Fibroblast of skin of back (primary cell): ENCODE measurements around the gene FBLN5. TPM values are rescaled to one million over a fixed set of nuclear protein-coding genes. Genes with fewer than 3 reads are reported as not detected.

ENCODE experiments used
- DNase-seq: peaks from one replicate; pipeline ENCODE4 v3.0.0-alpha.2; 2013
- polyA plus RNA-seq, 2 experiments: library from polyadenylated mRNA; unstranded; fragments of 120-200 nt; gene quantifications; one replicate each; pipeline ENCODE4 v1.2.1, GENCODE V29; 2013; ENCODE audit not compliant: insufficient read length in 2 of 2

The FBLN5 gene
- 68.6 TPM for polyA plus RNA-seq (2013, experiment 1 of 2; ENCODE audit: insufficient read length)
- 87.2 TPM for polyA plus RNA-seq (2013, experiment 2 of 2; ENCODE audit: insufficient read length)

- DNase-seq: peak; percentile 90
Measured at GRCh38 chr14:91947475-91948184, at the start of gene FBLN5. FBLN5 (minus strand) TSS chr14:91947694; CDS start chr14:91947229, 465 bp downstream.

GRCh38 chr14:91996948-91997371, 49.5 kb upstream of the FBLN5 start:
- DNase-seq: peak; percentile 71

- no peak for DNase-seq
Measured at GRCh38 chr14:91987192-91987591, 39.7 kb upstream of the FBLN5 start.

GRCh38 chr14:91985521-91986255, 38.2 kb upstream of the FBLN5 start:
- no peak for DNase-seq

- DNase-seq: peak; percentile 54
Measured at GRCh38 chr14:91985008-91985407, 37.5 kb upstream of the FBLN5 start.

- DNase-seq: peak; percentile 13
Measured at GRCh38 chr14:91983588-91983987, 36.1 kb upstream of the FBLN5 start.

GRCh38 chr14:91980157-91980556, 32.7 kb upstream of the FBLN5 start:
- peak; percentile 89 for DNase-seq

- DNase-seq: no peak
Measured at GRCh38 chr14:91977884-91978283, 30.4 kb upstream of the FBLN5 start.

GRCh38 chr14:91975763-91976162, 28.3 kb upstream of the FBLN5 start:
- DNase-seq: no peak

GRCh38 chr14:91971188-91971778, 23.8 kb upstream of the FBLN5 start:
- DNase-seq: no peak

GRCh38 chr14:91968280-91968679, 20.8 kb upstream of the FBLN5 start:
- DNase-seq: no peak

GRCh38 chr14:91964724-91965123, 17.2 kb upstream of the FBLN5 start:
- no peak for DNase-seq

- DNase-seq: no peak
Measured at GRCh38 chr14:91964011-91964410, 16.5 kb upstream of the FBLN5 start.

GRCh38 chr14:91963465-91963864, 16.0 kb upstream of the FBLN5 start:
- DNase-seq: no peak

- DNase-seq: no peak
Measured at GRCh38 chr14:91961297-91962220, 14.1 kb upstream of the FBLN5 start.

- no peak for DNase-seq
Measured at GRCh38 chr14:91957876-91958313, 10.4 kb upstream of the FBLN5 start.

GRCh38 chr14:91956616-91957015, 9.1 kb upstream of the FBLN5 start:
- DNase-seq: no peak

- DNase-seq: no peak
Measured at GRCh38 chr14:91955168-91955567, 7.7 kb upstream of the FBLN5 start.

GRCh38 chr14:91953170-91953985, 5.9 kb upstream of the FBLN5 start:
- peak; percentile 71 for DNase-seq

GRCh38 chr14:91946622-91947474, 646 bp downstream of the FBLN5 start:
- peak; percentile 39 for DNase-seq
